Cardiac septum (tissue), 1 donor: Measurements from ENCODE around the gene HOXB2. TPM values are rescaled to one million over a fixed set of nuclear protein-coding genes. Genes with fewer than 3 reads are reported as not detected.
A peak's percentile ranks its signal among the peaks of the same experiment; 100 is the strongest.

Experiments used
- DNase-seq: peaks from one replicate; pipeline ENCODE4 v3.0.0-alpha.2; 2020; ENCODE audit warnings: low spot score
- intact Hi-C: fragments of 100-400 bp; cut with DNase I; formaldehyde crosslinking; loops from one replicate; pipeline ENCODE4 v1.14.0; 2022
- total RNA-seq: library from RNA; stranded (reverse); fragmentation: NEBNext Ultra II Directional; extraction: Animal tissue kit (Norgen Biotek cat#: 25700); gene quantifications from one replicate; pipeline ENCODE4 v1.2.1, GENCODE V29; 2021
- donor health status: DM: no; HTN: no; CAD: no.

The HOXB2 gene
- total RNA-seq, 1 donor from 2014 or later, result 4.9 TPM

DNA sequence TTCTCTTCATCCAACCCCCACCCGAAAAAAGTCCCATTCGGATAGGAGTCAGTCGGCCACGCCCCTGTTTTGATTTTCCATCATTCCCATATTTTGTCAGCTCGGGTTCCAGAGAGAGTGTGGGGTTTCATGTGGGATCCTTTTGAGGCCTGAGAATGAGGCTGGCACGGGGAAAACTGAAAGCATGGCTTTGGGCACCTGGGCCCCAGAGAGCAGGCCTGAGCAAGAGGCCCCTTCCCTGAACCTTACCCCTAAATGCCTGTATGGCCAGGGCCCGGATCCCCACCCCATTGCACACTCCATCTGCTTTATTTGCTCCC, 37.8 kb upstream of the HOXB2 start:
- intact Hi-C loops, result no loop called here
- DNase-seq, result no peak

DNA sequence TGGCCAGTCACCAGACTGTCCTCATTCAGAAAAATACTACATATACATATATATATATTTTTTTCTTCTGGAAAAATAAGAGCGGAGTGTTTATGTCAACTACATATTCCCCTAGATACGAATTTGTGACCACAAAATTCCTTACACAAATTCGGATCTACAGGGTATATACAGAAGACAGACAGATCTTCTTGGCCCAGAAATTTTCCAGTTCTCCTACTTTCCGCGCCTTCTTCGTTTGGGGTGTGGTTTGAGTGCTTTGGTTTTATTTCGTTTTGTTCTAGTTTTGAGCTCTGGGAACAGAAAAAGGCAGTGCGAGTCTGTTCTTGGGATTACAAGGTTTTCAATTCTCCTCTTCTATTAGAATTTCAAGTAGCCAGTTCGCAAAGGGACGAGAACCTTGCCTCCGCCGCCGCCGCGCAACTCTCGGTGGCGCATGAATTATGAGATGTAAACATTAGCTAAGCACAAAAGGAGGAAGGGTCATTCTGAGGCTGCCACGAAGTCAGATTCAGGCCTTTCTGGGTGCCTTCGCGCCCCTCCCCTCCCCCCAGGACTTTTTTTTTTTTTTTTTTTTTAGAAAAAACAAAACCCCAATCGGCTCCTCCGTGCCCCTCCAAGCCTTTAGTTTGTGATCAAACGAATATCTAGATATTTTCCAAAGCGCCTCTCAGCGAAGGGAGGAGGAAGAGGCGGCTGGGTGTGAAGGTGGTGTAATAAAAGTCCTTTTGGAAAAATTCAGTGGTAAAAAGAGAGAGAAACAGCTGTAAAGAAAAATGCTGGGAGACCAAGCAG, 35.0 kb upstream of the HOXB2 start:
- no peak for DNase-seq
- intact Hi-C loops, result loop anchor here (1.0 kb wide), 1 partner anchor 37 kb away; no protein-coding TSS in a partner anchor

DNA sequence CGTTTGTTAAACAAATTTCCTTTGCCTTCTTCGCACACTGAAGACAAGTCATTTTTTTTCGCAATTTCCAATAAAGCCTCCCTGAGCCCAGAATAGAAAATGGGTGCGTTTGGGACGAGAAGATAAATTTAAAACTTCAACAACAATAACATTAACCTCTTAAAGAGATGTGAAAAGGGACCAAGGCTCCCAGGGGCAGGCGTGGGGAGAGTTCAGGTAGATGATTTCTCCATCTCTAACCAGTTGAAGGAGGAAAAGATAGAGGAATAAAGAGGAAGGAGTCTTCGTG, 34.5 kb upstream of the HOXB2 start:
- intact Hi-C loops, result loop anchor here (1.0 kb wide), 1 partner anchor 36 kb away; no protein-coding TSS in a partner anchor
- no peak for DNase-seq

DNA sequence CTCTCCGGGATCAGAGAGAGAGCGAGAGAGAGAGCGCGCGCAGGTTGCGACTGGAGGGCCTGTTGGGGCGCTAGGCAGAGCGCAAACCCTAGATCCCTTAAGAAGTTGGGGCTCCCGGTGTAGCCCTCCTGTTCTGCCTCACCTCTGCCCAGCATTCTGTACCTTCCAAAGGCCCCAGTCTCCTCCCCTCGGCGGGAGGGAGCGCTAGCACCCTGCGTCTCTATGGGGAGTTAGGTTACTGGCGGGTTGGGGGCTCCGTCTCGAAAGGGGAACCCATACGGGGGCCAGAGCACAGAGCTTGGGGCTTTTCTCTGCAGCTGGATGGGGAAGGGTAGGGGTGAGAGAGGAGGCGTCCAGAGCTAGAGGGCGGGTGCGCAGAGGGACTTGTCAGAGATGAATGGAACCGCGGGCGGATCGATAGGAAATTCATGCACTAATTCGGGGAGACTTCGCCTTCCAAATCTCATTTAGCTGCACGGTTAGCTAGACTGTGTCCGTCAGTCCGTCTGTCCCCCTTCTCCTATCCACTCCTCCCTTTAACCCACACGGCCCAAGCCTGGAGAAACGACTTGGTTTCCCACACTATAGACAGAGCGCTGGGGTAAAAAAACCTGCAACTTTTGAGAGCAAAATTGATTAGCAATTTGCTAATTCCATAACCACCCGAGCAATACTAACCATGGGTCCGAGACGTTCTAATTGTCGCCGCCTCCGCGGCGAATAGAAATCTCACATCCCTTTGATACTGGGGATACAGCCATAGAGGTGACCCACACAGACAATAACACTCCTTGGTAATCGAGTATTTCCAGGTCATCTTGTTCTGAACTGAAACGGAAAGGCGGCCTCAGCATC, 33.9 kb upstream of the HOXB2 start:
- intact Hi-C loops, result loop anchor here (1.0 kb wide), 1 partner anchor 36 kb away; no protein-coding TSS in a partner anchor
- no peak for DNase-seq

DNA sequence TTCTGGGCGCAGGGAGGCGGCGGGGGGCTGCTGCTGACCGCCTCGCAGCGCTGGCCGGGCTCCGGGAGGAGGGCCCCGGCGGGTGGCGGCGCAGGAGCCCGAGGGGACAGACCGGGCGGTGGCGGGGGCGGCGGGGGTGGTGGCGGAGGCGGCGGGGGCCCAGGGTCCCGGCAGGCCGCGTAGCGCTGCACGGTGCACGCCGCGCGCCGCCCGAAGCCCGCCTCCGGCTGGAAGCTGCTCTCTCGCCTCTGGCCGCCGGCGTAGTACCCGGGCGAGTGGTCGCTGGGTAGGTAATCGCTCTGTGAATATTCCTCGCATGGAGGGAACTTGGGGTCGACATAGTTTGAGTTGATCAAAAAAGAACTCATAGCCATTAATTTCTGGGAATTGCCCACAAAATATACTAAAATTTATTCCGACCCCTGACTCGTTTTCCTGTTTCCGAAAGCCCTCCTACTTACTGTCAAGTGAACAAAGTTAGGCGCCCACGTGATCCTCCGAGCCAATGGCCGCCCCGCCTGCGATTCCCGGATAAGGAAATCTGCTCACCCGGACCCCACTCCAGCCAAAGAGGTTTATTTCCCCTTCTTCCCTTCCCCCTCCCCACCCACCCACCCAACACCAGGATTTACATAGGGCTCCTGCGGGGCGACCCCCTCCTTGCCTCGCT, 33.2 kb upstream of the HOXB2 start, which contains the start of gene HOXB4:
HOXB4 (minus strand) TSS at position 405 of the 670 bp plus-strand sequence; CDS start at position 374, 31 bp downstream.
- intact Hi-C loops, result no loop called here
- DNase-seq, result peak; percentile 88

DNA sequence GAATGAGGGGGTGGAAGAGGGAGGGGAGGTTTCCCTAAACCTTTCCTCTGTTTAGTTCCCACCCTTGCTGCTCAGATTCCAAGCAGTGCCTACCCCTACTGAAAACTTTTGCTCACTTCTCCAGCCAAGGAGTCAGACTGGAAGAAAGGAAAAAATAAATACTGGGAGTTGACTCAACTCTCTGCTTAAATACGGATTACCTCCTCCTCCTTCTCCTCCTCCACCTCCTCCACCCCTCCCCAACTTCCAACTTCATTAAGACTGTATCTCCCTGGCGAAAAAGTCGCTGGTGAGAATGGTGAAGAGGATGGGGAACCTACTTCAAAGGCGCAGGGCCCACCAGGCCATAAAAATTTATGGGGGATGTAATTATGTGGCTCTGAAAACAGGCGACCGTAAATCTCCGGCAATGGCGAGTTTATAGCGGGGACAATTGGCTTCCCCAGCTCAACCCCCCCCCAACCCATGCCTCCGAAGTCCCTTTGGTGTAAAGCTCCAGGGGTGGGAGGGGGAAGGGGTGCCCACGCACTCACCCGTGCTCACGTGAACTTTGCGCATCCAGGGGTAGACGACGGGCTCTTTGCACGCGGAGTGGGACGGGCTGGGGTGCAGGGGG, 32.5 kb upstream of the HOXB2 start:
- no peak for DNase-seq
- intact Hi-C loops, result no loop called here

DNA sequence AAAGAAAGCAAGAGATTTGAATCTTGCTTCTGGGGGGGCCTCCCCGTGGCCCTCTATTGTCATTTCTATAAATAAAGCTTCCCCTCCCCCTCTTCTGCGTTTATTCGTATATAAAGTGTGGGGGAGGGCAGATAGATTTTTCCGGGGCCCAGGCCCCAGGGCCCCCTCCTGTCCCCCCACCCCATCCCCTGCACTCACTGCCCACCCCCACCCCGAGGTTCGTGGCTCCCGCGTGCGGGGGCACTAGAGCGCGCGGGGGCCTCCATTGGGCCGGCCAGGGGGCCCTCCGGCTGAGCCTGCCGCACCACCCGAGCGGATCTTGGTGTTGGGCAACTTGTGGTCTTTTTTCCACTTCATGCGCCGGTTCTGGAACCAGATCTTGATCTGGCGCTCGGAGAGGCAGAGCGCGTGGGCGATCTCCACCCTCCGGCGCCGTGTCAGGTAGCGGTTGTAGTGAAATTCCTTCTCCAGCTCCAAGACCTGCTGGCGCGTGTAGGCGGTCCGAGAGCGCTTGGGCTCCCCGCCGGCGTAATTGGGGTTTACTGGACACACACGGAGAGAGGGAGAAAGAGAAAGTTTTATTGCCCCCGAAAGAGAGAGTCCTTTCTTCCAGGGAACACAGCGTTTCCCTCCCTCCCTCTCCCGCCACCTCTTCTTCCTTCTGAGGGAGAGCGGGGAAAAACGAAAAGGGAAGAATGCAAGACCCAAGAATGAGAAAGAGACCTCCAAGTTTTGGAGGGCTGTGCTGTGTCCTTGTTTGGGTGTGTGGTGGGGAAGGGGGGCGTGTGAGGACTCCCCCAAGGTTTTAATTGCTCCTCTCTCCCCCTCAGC, 31.8 kb upstream of the HOXB2 start:
- DNase-seq, result no peak
- intact Hi-C loops, result no loop called here

DNA sequence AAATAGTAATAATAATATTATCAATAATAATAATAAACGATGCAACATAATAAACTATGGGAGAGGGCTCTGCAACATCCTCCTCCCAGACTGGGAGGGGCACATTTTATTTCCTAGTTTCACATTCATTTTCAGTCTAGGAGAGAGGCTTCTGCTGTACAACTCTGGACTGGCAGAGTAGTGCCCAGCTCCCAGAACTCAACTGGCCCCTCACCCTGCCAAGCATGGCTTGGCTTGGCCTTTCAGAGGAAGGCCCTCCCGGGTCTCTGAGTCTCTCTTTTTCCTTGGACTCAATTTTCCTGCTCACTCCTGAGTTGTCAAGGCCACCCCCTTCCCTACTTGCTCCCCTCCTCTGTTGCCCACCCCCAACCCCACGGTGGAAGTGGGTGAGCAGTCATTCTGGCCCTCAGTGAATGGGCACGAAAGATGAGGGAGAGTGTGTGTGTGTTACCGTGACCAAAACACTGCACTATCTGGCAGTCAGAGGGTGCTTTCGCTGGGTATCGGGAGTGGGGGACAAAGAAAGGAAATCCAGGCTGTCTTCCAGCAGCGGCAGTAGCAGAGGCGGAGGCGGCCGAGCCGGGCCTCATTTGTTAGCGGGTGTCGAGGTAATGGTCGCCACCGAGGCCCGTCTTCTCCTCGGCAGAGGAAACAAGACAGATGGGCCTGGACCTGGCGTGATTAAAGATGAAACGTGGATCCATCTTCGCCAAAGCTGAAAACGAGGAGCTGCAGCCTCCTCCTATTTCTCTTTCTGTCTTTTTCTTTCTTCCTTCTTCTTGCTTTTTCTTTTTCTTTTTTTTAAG, 31.0 kb upstream of the HOXB2 start:
- intact Hi-C loops, result no loop called here
- no peak for DNase-seq

DNA sequence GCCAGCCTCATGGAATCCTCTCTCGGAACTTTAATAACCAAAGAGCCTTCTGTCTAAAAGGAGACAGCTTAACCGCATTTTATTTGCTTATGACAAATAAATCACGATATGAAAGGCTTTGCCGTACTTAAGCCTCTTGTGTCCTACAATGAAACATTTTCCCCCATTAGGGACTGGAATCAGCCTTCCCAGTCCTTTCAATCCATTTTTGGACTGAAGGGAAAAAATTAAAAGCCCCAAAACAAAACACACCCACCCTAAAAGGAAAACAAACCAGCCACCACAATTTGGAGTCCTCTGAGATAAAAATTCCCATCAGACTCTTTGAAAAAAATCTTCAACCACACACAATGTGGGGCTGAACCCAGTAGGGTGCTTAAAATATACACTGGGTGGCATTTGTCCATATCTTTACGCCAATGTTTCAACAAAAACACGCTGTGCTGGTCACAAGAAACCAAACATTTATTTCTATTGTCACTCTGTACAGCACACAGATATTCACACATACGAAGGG, 30.2 kb upstream of the HOXB2 start:
- intact Hi-C loops, result no loop called here
- DNase-seq, result no peak

DNA sequence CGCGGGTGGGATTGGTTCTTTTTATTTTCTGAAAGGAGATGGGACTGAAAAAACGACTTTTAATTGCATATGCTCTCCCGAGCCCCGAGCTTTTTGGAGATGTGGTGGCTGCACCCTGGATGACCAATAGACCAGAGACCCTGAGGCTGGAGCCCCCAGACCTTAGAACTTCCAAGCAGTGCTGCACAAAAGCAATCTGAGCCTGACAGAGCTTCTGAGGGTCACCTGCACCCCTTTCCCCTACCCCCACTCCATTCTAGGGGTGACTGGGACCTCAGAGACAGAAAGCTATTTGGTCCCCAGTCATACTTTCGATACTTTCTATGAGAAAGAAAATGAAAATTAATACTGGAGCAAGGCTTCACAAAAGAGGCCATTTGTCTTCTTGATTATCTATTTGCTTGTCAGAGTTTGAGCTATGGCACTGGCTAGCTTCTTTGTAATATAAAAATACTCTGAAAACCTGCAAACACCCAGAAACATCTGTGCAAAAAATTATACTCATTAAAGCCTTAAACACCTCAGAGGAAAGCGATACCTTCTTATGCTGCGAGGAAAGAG, 29.7 kb upstream of the HOXB2 start:
- intact Hi-C loops, result no loop called here
- DNase-seq, result no peak

DNA sequence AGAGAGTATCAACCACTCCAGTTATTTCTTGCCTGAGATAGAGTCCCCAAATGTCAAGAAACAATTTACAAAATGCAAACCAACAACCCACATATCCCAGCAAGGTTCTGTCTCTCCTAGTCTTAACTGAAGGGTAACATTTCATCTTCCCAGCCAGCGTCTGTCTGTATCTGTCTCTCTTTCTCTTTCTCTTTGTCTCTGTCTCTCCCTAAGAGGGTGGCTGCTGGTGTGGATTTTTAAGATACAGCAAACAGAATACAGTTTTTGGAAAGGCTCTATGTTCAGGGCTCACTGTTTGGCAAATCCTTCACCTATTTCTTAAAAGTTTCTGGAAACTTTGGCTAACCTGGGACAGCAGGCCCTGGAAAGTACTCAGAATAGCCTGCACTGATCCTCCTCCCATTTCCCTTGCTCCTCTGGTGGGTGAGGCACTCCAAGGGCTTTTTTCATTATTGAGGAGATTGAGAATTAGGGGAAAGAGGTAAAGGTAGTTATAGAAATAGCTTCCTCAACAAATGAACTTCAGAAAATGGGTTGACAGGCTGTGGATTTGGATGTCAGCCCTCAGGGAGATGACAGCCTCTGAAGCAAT, 27.0 kb upstream of the HOXB2 start:
- intact Hi-C loops, result no loop called here
- no peak for DNase-seq

DNA sequence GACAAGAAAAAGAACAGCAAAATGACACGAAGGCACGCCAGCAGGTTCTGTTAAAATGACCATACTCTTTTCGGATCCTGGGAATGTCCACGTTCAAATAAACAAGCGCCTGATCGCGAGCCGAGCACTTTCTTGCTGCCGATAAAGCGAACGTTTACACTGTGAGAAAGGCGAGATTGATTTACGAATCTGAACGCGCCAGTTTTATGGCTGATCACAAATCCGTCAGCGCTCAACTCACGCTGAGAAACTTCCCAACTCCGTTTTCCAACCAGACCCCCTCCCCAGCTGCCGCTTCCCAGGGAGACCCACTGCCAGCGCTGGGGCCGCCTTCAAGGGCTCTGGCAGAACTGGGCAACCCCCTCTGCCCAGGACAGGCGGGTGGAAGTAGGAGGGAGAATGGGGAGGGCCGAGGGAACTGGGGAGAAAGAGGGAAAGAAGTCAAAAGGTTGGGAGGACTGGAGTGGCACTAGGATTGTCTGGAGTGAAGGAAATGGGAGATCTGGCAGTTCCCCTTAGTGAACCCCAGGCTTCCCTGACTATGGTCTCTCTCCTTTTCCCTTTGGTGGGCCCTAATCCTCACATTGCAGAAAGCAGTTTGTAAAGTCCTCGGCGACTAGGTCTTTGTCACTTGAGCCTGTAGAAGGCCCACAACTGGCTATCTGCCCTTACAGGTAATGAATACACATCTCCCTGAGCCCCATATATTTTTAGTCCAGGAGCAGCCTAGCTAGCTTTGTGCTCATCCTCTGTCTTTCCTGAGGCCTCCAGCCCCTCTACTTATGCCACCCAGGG, 26.3 kb upstream of the HOXB2 start:
- intact Hi-C loops, result no loop called here
- no peak for DNase-seq

DNA sequence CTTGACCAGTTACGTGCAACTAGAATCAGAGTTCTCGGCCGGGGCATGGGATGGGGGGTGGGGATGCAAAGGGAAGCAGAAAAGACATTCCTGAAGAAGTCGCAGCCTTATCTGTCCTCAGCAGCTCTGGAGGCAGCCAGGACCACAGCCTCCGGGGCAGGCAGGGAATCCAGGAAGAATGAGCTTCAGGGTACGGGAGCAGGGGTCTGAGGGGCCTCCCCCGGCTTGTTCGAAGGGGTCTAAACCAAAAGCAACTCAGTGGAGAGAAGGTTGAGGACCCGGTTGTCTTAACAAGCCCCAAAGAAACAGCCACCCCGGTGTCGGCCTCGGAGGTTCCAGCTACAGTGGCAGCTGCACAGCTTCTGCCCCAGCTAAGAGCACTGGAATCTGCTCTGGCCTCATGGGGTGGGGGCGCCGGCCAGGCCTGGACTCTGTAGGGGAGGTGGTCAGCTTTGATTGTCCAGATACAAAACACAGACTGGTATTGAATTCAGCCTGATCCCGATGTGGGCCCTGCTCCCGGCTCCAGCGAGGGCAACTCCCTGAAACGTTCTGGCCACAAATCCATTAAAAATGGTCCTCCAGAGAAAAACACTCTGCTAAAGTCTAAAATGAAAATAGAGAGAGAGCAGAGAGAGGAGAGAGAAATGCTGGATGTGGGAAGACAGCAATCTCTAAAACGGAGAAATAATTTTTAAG, 25.6 kb upstream of the HOXB2 start:
- intact Hi-C loops, result no loop called here
- DNase-seq, result no peak

DNA sequence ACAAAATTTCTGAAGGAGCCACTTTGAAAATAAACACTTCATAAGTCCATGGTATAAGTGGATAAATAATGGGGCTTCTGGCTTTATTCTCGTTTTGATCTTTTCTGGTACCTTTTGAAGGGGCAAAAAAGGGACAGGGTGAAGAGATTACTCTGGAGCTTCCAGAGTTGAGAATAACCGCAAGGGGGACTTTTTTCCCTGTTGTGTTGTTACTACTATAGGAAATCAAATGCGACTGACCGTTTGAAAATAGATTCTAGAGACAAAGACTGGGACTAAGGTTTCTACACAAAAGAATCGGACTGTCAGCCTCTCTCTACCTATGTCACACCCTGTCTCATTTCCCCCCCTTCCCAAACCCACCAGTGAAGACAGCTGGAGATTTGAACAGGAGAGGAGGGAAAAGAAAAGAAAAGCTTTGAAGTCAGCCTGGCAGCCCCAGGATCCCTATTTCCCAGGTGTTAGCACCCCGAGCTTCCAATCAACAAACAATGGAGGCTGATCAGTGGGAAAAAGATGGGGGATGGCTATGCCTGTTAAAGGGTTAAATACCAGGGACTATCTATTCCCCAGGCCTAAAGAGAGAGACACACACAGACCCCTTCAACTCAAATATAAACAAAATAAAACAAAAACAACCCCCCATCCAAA, 24.9 kb upstream of the HOXB2 start:
- intact Hi-C loops, result no loop called here
- DNase-seq, result no peak

DNA sequence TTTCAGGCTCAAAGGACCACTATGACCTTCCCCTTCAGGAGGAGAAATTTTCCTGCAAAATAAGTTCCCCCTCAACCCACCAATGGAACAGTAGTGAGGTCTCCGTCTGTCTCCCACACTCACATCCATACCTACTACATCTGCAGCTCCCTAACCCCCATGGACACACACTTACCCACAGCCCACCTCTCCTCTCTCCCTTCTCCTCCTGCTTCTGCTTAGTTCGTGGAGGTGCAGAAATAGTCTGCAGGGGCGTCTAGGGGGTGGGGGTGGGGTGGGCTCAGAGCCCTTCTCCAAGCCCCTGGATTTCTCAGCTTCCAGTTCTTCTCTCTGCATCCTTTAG, 24.3 kb upstream of the HOXB2 start:
- intact Hi-C loops, result no loop called here
- DNase-seq, result no peak
